GM18519 (cell line): ENCODE results near the gene PAGE2B.
"Not testable (repeated sequence)": the region's sequence is repeated elsewhere in the genome, so short reads cannot be mapped to it uniquely, and the experiment has no call there.

Experiments
- ATAC-seq: cut with Tn5 transposase; IDR thresholded peaks from one replicate; pipeline ENCODE4 v1.9.1; 2021; ENCODE audit warnings: mild to moderate bottlenecking, moderate library complexity; ENCODE audit not compliant: unreplicated experiment, low FRiP score

Gene PAGE2B

GRCh38 chrX:55107911-55108310 is 33.1 kb downstream of the PAGE2B start:
- ATAC-seq, result no peak

- no peak for ATAC-seq
Measured at GRCh38 chrX:55109306-55109705, 34.5 kb downstream of the PAGE2B start.

- no peak for ATAC-seq
Measured at GRCh38 chrX:55111578-55112254, 36.9 kb downstream of the PAGE2B start.

- not testable (repeated sequence) for ATAC-seq
Measured at GRCh38 chrX:55116589-55116988, 41.8 kb downstream of the PAGE2B start.

GRCh38 chrX:55118574-55118973 is 43.7 kb downstream of the PAGE2B start:
- ATAC-seq, result no peak

GRCh38 chrX:55119271-55119670 is 44.4 kb downstream of the PAGE2B start:
- ATAC-seq, result no peak

GRCh38 chrX:55119712-55120111 is 44.9 kb downstream of the PAGE2B start:
- no peak for ATAC-seq

GRCh38 chrX:55120761-55121358 is 46.0 kb downstream of the PAGE2B start:
- ATAC-seq, result no peak

- ATAC-seq, result no peak
Measured at GRCh38 chrX:55123900-55124299, 49.1 kb downstream of the PAGE2B start.

GRCh38 chrX:55127692-55128091 is 52.9 kb downstream of the PAGE2B start:
- no peak for ATAC-seq
